IPS-18a (cell line): ENCODE results near the gene MBTPS1.

ENCODE experiments used
- H3K27ac ChIP-seq: one replicate; pipeline ENCODE4 v1.5.1; 2013; ENCODE audit warnings: low read length
- H3K27me3 ChIP-seq: one replicate; pipeline ENCODE4 v1.6.1; 2013; ENCODE audit warnings: mild to moderate bottlenecking, low read length; ENCODE audit not compliant: control insufficient read depth, insufficient read depth
- H3K36me3 ChIP-seq: one replicate; pipeline ENCODE4 v1.6.1; 2013; ENCODE audit warnings: low read depth, low read length; ENCODE audit not compliant: control insufficient read depth
- H3K4me1 ChIP-seq: one replicate; pipeline ENCODE4 v1.6.1; 2013; ENCODE audit warnings: low read depth, low read length; ENCODE audit not compliant: control insufficient read depth
- H3K4me3 ChIP-seq: one replicate; pipeline ENCODE4 v1.5.1; 2013; ENCODE audit warnings: low read length
- H3K9ac ChIP-seq: one replicate; pipeline ENCODE4 v1.6.1; 2013; ENCODE audit warnings: mild to moderate bottlenecking, low read length, moderate library complexity
- H3K9me3 ChIP-seq: one replicate; pipeline ENCODE4 v1.6.1; 2013; ENCODE audit warnings: low read depth, low read length; ENCODE audit not compliant: control insufficient read depth

The MBTPS1 gene

GRCh38 chr16:84048270-84048669 is 68.5 kb downstream of the MBTPS1 start:
- Histone ChIP-seq H3K9me3 (no peaks in the 10 kb centered on the region), H3K27me3 (no peaks in the 10 kb centered on the region), H3K36me3 (peaks cover 7% of the 10 kb centered on the region), H3K9ac (no peak overlapping the region), H3K27ac (no peak overlapping the region), H3K4me3 (no peak overlapping the region), H3K4me1 (peaks cover 9% of the 10 kb centered on the region)

- no peak overlapping the region for H3K4me3 ChIP-seq
- H3K27ac ChIP-seq: no peak overlapping the region
- H3K9ac ChIP-seq: no peak overlapping the region
- H3K36me3 ChIP-seq: peaks cover 5% of the 10 kb centered on the region
- H3K9me3 ChIP-seq: no peaks in the 10 kb centered on the region
- peaks cover 13% of the 10 kb centered on the region for H3K4me1 ChIP-seq
- no peaks in the 10 kb centered on the region for H3K27me3 ChIP-seq
Observed at GRCh38 chr16:84047626-84048025, 69.1 kb downstream of the MBTPS1 start.

- no peak overlapping the region for H3K9ac ChIP-seq
- H3K36me3 ChIP-seq: peaks cover under 1% of the 10 kb centered on the region
- peaks cover 13% of the 10 kb centered on the region for H3K4me1 ChIP-seq
- no peak overlapping the region for H3K27ac ChIP-seq
- no peaks in the 10 kb centered on the region for H3K9me3 ChIP-seq
- no peak overlapping the region for H3K4me3 ChIP-seq
- H3K27me3 ChIP-seq: no peaks in the 10 kb centered on the region
Observed at GRCh38 chr16:84047206-84047605, 69.5 kb downstream of the MBTPS1 start.

GRCh38 chr16:84045818-84046470 is 70.8 kb downstream of the MBTPS1 start:
- no peaks in the 10 kb centered on the region for H3K36me3 ChIP-seq
- H3K9me3 ChIP-seq: no peaks in the 10 kb centered on the region
- no peak overlapping the region for H3K9ac ChIP-seq
- peaks cover 13% of the 10 kb centered on the region for H3K4me1 ChIP-seq
- no peak overlapping the region for H3K27ac ChIP-seq
- no peak overlapping the region for H3K4me3 ChIP-seq
- H3K27me3 ChIP-seq: no peaks in the 10 kb centered on the region

GRCh38 chr16:84045001-84045817 is 71.5 kb downstream of the MBTPS1 start:
- no peaks in the 10 kb centered on the region for H3K9me3 ChIP-seq
- no peaks in the 10 kb centered on the region for H3K36me3 ChIP-seq
- peaks cover 13% of the 10 kb centered on the region for H3K4me1 ChIP-seq
- H3K27me3 ChIP-seq: no peaks in the 10 kb centered on the region
- no peak overlapping the region for H3K9ac ChIP-seq
- no peak overlapping the region for H3K27ac ChIP-seq
- no peak overlapping the region for H3K4me3 ChIP-seq

GRCh38 chr16:84044118-84044488 is 72.6 kb downstream of the MBTPS1 start:
- H3K4me1 ChIP-seq: peaks cover 13% of the 10 kb centered on the region

GRCh38 chr16:84043486-84044117 is 73.1 kb downstream of the MBTPS1 start:
- Histone ChIP-seq H3K4me1 (peaks cover 13% of the 10 kb centered on the region), H3K27ac (no peak overlapping the region), H3K9me3 (no peaks in the 10 kb centered on the region), H3K9ac (no peak overlapping the region), H3K36me3 (no peaks in the 10 kb centered on the region), H3K27me3 (no peaks in the 10 kb centered on the region), H3K4me3 (no peak overlapping the region)

More at GRCh38 chr16:84044118-84044488, 72.6 kb downstream of the MBTPS1 start:
- Histone ChIP-seq H3K9me3 (no peaks in the 10 kb centered on the region), H3K27me3 (no peaks in the 10 kb centered on the region), H3K9ac (no peak overlapping the region), H3K4me3 (no peak overlapping the region), H3K36me3 (no peaks in the 10 kb centered on the region), H3K27ac (no peak overlapping the region)

- Histone ChIP-seq H3K4me1 (peaks cover 13% of the 10 kb centered on the region), H3K9ac (no peak overlapping the region)
Observed at GRCh38 chr16:84042879-84043485, 73.8 kb downstream of the MBTPS1 start.

GRCh38 chr16:84042308-84042878 is 74.3 kb downstream of the MBTPS1 start, which contains the start of gene SLC38A8:
Gene SLC38A8, minus strand, starts transcription at chr16:84042795. Its CDS starts 638 bp downstream, at chr16:84042157.
- Histone ChIP-seq H3K4me1 (peaks cover 13% of the 10 kb centered on the region), H3K9ac (no peak within 1 kb of the TSS), H3K27me3 (no peaks in the 10 kb centered on the region), H3K4me3 (no peak within 1 kb of the TSS), H3K27ac (no peak within 1 kb of the TSS), H3K36me3 (no peaks in the 10 kb centered on the region), H3K9me3 (no peaks in the 10 kb centered on the region)

More at GRCh38 chr16:84042879-84043485, 73.8 kb downstream of the MBTPS1 start:
- H3K27me3 ChIP-seq: no peaks in the 10 kb centered on the region
- H3K36me3 ChIP-seq: no peaks in the 10 kb centered on the region
- no peak overlapping the region for H3K4me3 ChIP-seq
- H3K27ac ChIP-seq: no peak overlapping the region
- no peaks in the 10 kb centered on the region for H3K9me3 ChIP-seq

GRCh38 chr16:84041881-84042280 is 74.9 kb downstream of the MBTPS1 start:
- Histone ChIP-seq H3K4me3 (no peak overlapping the region), H3K27me3 (no peaks in the 10 kb centered on the region), H3K9ac (no peak overlapping the region), H3K4me1 (peaks cover 13% of the 10 kb centered on the region), H3K27ac (no peak overlapping the region), H3K9me3 (no peaks in the 10 kb centered on the region), H3K36me3 (no peaks in the 10 kb centered on the region)
